Urothelium cell line (cell line): ENCODE measurements around the gene FASTKD2.
"Not testable (repeated sequence)": the region's sequence is repeated elsewhere in the genome, so short reads cannot be mapped to it uniquely, and the experiment has no call there.

Source experiments
- DNase-seq: peaks from one replicate; pipeline ENCODE4 v3.0.0; 2011; ENCODE audit warnings: low spot score, mixed read lengths
- FAIRE-seq: peaks from 2 replicates; lab custom pipeline; 2011; peaks lifted over from hg19 to GRCh38; lab: Jason Lieb, UNC

The FASTKD2 gene

DNA sequence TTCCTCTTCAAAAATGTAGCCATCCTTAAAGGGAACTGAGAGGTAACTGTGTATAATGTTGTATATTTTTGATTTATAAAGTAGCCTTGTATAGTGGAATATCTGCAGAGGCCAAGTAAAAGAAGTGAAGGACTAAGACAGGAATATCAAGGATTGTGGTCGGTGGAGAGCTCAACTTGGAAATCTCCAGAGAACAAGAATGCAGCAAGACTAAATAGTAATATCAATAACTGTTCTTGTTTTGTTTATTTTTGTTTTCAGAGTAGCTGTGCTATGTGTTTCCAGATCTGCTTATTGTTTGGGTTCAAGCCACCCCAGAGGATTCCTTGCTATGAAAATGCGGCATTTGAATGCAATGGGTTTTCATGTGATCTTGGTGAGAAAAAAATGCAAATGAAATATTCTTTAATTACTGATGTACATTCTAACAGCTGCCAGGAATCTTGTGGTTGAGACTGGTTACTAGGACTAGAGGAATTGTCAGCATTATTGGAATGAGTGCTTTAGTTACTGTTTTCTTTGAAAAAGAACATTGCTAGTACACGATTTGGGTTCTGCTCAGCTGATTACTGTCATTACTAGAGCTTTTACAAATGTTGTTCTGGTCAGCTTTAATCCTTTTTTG is 25.0 kb downstream of the FASTKD2 start:
- no peak for DNase-seq
- FAIRE-seq, result no peak

DNA sequence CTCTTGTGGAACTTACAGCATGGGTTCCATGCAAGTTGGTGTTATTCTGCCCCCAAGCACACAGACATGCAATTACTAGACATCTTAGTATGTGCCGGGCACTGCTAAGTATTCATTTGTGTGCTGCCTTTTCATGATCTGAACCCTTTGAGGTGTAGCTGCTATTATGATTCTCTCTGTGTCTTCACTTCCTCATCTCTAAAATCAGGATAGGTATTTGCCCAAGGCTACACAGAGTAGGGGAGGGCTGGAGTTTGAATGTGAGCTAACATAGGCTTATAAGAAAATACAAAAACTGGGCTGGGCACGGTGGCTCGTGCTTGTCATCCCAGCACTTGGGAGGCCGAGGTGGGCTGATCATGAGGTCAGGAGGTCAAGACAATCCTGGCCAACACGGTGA is 27.2 kb downstream of the FASTKD2 start:
- FAIRE-seq, result no peak
- no peak for DNase-seq

DNA sequence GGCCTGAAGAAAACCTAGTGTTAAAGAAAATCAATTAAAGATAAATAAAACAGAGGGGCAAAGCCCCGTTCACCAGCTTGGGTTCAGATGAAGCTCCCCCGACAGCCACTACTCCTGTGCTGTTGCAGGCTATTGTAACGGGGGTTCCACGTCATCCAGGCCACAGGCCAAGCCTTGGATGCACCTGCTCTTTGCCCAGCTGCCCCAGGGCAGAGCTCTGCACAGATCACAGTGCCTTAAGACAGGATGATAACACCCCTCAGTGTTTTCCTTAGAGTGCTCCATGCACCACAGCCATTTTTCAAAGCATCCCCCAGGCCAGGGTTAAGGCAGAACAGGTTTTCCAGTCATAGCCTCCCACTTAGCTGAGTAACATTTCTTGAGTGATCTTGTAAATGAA is 32.0 kb downstream of the FASTKD2 start:
- FAIRE-seq (no peak), DNase-seq (no peak)

DNA sequence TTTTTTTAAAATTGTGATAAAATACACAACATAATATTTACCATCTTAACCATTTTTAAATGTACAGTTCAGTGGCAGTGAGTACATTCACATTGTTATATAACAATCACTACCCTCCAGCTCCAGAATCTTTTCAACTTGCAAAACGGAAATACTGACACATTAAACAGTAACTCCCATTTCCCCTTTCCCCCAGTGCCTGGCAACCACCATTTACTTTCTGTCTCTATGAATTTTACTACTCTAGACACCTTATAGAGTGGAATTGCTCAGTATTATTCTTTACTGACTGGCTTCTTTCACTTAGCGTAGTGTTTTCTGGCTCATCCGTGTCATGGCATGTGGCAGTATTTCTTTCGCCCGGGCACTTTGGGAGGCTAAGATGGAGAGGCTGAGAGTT is 32.6 kb downstream of the FASTKD2 start:
- DNase-seq (no peak), FAIRE-seq (no peak)

DNA sequence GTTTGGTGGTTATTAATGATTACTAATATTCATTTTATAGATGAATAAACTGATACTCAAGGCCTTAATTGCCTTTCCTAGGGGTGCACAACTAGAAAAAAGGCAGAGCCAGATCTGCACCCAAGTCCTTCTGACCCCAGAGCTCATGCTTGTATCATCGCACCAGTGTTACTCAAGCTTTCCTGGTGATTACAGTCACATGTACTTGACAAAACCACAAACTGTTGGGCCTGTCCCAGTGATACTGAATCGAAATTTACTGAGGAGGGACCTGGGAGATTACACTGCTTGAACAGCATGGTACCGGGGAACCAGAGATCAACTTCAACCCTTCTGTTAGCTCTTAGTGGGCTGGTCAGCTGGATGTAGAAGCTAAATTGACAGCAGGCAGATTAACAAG is 33.7 kb downstream of the FASTKD2 start:
- no peak for FAIRE-seq
- DNase-seq, result no peak

DNA sequence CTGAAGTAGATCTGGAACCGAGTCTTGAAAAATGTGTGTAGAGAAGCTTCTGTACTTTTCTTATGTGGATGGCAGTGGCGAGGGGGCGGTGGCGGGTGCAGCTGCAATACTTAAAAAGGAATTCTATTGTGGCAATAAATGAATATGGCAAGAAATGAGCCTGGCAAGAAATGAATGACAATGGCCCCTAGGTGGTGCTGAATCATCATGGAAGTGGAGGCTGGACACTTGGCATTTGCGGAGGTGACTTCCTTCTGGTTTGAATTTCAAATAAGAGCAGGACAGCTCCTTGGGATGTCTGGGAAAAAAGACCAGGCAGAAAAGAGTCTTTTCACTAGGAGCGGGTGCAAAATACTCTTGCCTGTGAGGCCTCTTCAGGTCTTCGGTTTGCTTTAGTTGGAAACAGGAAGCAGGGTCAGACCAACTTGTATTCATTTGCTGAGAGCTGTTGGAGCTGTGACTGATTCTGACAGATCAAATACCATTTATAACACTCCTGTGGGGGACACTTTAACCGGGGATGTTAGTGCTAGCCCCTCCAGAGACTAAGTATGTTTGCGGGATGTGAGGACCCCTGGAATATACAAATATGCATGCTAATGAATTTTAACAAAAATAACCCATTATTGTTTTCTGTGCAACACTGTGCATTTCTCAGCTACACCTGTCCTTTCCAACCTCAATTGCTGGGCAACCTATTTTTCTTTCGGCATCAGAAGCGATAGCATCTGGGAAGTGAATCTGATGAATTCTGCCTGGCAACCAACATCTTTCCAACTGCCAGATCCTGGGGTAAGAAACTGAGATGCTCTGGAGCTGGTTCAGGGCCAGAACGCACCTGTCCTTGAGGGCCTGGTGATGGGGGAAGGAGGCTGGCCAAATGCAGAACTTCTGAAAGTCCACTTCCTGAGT is 35.4 kb downstream of the FASTKD2 start:
- FAIRE-seq (no peak), DNase-seq (peak; percentile 62)

DNA sequence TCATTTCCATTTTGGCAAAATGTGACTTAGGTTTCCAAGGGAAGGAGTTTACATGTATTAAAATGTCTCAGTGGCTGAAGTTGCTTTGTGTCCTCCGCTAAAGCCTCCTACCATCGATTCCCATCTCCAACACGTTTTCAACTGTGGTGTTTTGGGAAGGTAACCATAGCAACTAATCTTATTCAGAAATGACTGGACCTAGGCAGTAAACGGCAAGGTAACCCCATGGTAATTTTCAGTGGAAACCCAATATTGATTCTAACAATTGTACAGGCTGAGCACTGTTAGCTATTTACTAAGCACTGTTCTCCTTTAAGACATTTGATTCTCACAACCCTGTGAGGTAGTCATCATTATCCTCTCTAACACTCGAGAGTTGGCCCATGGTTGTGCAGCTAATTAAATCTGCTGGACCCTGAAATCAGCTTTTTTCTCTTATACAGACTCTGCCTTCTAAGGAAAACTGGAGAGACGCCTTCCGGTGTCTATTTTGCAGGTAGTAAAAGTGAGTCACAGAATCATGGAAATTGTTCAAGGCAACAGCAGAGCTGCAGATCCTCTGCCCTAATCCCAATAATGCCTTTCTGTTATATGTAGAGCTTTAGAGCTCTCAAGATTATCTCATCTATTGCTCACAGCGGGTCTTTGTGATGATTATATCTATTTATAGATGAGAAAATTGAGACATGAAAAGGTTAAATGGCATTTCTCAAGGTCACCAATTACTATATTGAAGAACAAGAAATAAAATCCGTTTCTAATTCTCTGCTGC is 36.2 kb downstream of the FASTKD2 start:
- no peak for FAIRE-seq
- DNase-seq, result no peak

DNA sequence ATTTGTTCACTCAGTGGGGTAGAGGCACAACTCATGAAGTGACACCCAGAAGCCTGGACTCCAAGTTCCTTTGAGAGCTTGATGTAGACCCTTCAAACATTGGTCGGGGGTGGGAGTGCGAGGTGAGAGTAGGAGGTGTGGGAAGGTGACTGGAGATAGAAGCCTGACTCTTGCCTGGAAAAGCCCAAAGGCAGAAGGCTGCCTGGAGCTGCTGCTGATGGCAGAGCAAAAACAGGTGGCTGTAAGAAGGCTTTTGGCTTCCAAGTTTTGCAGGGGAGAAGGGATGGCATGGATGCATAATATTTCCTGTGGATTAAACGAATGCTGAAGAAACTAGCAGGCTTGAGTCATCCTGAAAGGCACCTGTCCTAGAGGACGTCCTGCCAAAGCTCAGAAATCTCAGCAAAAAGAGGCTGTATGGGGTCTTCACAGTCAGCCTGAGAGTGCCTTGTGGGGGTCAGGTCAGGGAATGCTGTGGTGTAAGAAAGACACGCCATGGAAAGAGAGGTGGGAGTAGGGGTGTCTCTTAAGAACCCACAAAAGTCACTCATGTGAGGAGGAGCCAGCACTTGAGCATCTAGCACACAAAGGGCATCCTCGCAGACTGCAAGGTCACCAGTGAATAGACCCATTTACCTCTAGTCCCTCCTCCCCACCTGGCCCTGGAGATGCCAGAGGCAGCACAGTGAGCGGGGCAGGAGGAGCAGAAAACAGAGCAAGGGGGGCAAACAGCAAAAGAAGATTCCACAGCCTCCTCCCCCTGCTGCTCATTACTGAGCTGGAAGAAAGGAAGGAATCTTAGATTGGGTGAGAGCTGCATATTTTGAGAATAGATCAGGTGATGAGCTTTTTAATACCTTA is 37.5 kb downstream of the FASTKD2 start:
- FAIRE-seq (no peak), DNase-seq (no peak)

DNA sequence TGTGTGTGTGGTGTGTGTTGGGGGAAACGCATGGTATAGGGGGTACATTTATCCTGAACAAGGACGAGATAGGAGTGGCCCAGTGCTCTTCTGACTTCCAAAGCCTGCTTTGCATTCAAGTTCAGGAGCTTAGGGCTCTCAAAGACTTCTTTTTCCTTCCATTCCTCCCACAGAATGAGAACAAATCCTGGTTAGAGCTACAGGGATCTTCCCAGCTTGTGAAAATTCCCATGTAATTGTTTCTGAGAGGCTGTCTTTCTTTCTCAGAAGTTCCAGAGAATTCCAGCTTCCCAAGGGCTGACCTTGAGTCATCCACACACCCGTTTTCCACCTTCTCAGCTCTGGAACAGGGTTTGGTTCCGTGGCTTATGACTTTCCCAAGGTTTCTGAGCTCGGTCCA is 38.9 kb downstream of the FASTKD2 start:
- FAIRE-seq, result no peak

DNA sequence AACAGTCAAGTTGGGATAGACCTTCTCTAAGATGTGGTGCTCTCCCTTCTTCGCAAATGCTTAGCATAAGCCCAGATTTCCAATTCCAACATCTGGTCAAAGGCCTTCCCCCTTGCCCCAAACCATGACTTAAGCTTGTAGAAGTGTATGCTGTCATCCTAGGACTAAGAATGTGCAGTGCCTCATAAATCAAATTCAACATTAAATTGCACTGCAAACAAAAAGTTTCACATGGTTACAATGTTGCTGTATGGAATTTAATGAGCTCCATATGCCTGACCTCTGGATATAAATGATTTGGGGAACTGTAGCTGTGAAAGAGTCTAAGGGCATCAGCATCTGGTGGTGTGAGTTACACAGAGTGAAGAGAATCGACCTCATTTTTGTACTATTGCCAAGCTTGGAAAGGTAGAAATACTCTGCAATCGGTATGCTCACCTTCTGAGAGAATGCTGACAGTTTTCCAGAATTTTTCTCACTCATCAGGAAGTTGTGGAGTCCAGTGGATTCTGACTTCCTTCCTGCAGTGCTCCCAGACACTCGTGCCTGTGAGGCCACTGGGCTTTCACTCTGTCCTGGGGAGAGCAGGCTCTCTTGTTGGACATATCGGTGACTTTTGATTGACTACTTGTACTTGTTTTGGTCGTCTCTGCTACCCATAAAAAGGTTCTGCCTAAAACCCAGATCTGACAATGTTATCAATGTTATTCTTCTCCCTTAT is 40.6 kb downstream of the FASTKD2 start:
- DNase-seq (no peak), FAIRE-seq (no peak)

More for the DNA sequence above, 38.9 kb downstream of the FASTKD2 start:
- DNase-seq, result no peak

DNA sequence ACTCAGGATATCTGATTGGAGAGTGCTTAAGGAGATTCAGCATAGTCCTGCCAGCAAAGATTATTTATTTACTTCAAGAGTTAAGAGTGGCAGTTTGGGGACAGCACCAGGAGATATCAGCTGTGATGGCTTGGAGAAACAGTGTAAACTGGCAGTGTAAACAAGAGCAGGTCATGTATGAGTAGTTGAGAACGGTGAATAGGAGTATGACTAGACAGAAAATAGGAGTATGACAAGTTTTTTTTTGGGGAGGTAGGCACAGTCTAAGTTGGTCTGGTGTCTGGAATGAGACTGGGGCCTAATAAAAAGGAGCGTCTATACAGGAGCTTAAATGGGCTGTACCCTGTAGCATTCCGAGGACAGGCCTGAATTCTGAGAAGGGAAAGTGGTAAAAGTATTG is 42.2 kb downstream of the FASTKD2 start:
- not testable (repeated sequence) for FAIRE-seq, DNase-seq

DNA sequence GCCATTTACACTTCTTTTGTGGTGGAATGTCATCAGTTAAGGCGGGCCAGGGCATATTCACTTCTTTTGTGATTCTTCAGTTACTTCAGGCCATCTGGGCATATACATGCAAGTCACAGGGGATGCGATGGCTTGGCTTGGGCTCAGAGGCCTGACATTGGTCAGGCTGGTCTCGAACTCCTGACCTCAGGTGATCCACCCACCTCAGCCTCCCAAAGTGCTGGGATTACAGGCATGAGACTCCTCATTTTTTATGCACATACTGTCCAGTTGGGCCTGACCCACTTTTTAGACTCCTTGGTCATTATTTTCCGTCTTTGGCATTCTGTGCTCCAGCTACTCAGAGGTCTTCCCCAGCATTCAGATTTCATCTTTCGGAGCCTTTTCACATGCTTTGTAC is 47.1 kb downstream of the FASTKD2 start:
- FAIRE-seq, DNase-seq: not testable (repeated sequence)

DNA sequence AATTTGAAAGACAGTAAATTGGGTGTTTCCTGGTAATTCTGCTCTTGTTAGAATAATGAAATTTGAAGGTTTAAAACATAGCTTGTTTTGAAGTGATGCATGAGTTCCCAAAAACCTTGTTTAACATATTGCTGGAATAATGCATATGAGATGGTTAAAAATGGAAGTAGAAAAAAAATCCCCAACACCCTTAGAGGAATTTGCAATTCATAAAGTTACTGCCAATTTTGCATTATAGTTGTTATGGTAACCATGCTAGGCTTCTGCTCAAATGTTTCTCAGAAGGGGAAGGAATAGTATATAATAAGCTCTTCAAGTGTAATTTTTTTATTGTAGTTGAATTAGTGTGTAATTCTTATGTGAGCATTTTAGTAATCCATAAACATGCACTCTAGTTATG is 49.1 kb downstream of the FASTKD2 start:
- no peak for FAIRE-seq
- no peak for DNase-seq

DNA sequence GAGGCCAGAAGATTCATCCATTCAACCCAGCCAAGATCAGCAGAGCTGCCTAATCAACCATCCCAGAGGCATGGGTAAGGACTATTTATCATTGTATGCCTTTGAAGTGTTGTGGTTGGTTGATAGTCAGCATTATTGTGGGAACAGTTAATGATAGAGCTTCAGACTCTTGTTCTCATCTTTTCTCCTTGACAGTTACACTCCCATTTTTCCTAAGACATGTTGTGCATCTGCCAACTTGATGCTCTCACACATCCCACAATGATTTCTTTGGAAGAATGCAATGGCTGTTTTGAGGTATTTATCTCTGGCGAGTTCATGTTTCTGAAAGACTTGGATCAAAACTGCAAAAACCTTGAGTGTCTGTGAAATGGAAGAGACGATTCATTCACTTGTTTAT is 55.4 kb downstream of the FASTKD2 start:
- no peak for FAIRE-seq
- no peak for DNase-seq

DNA sequence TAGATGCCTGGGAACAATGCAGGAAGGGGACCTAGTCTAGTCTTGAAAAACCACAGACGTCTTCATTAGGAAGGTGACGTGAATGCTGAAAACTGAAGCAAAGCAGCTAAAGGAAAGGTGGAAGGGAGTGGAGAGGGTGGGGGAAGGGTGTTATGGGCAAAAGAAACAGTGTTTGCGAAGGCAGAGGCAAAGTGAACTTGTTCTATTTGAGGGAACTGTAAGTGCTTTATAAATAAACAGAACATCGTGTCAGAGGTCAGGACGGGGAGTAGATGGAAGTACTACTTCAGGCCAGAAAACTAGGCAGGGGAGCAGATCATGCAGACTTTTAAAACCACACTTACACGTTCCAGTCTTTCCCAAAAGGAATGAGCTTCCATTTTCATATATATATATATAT is 57.8 kb downstream of the FASTKD2 start:
- FAIRE-seq (no peak), DNase-seq (no peak)

DNA sequence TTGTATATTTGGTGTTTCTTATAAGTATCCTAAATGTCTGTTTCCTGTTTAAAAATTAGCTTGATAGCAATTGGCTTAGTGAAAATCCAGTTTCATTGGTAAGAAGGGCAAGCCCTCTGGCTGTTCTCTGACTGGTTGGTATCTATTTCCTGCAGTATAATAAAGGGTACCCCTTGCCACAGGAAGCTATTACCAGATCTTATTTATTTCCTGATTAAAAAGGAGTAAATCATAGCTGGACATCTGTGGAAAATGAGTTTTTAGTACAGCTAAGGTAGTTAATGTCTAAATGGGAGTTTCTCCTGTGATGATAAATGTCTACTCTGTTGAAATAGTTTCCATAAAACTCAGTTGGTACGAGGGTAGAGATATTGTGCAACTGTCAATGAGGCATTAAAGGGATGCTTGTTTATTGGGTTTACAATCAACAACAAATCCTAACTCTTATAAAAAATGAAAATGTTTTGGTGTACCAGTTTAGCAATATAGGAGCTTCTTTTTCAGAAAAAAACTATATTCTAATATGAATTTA is 58.7 kb downstream of the FASTKD2 start:
- no peak for DNase-seq
- FAIRE-seq, result no peak

DNA sequence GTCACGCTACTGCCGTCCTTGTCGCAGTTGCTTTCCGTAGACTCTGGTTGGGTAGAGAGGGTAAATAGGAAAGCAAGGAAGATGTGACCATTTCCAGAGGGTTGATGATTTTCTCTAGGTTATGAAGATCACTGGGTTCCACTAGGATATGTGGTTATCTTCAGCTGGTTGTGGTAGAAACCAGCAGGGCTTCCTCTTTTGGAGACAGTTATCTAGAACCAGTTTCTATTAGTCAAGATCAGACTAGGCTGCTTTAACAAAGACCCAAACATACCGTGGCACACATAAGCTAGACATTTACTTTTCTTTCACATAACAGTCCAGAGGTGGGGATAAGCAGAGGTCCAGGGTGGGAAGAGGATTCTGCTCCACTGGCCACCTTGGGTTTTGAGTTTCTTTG is 59.6 kb downstream of the FASTKD2 start:
- DNase-seq (no peak), FAIRE-seq (no peak)

DNA sequence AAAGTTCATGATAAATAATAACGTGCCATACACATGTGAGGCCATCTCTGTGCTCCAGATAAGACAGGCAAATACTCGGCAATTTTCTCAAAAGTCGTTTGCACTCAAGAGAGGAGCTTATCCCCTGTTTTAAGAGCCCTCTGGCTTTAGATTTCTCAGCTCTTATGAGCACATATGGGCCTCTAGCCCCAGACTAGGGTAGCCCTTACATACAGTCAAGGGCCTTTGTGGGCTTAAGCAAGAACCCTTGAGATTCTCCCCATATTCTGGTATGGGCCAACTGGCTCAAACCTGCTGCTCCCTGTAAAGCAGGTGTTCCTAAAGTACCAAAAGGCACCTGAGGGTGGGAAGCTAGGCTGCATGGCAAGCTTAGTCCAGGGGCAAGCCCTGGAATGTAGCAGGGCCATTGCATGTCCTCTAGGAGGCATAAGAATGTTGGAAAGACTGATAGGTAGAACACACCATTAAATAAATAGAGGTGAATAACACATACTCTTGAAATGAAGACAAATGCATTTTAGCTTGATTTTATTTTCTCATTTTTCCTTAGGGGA is 66.1 kb downstream of the FASTKD2 start:
- DNase-seq, result no peak
- no peak for FAIRE-seq

DNA sequence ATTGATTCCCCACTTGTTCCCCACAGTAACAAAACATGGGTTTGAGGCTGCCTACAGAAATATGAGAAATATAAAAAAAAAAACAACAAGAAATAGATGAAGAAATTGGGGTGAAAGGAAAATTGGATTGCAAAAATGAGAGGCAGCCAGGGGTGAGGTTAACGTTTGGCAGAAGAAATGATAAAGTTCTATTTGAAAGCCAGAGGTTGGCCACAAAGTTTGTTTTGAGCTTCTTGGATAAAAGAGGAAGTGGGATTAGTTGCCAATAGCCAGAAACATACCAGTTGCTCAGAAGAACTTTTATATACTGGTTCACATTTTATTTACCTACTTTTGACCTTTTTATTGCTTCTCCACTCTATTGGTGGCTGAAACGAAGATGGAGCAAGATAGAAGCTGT is 67.5 kb downstream of the FASTKD2 start:
- FAIRE-seq, result no peak
- DNase-seq, result no peak
